ENCODE data around the gene GUCA2B. TPM values are rescaled to one million over a fixed set of nuclear protein-coding genes. Genes with fewer than 3 reads are reported as not detected.

Gene GUCA2B
- polyA plus RNA-seq, 3 donors = not detected

GRCh38 chr1:42184616-42185015 is 31.4 kb downstream of the GUCA2B start:
- no peak for DNase-seq

GRCh38 chr1:42186152-42186551 is 32.9 kb downstream of the GUCA2B start:
- no peak for DNase-seq

- DNase-seq = no peak
Measured at GRCh38 chr1:42189931-42190853, 37.0 kb downstream of the GUCA2B start.

DNA sequence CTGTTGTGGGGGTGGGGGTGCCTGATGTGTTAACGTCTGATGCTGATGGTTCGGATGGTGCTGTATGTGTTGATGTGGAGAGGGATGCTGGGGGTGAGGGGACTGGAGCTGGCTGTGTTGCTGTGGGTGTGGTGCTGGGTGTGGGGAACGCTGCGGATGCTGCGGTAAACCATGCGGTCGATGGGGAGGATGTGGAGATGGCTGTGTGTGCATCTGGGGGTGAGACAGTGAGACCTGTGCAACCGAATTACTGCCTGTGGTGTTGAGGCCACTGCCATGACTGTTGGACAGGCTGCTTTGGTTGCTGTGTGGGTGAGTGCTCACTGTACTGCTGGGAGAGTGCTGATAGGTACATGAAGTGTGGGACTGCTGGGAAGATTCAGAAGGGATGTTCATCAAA is 38.1 kb downstream of the GUCA2B start:
- no peak for DNase-seq

DNA sequence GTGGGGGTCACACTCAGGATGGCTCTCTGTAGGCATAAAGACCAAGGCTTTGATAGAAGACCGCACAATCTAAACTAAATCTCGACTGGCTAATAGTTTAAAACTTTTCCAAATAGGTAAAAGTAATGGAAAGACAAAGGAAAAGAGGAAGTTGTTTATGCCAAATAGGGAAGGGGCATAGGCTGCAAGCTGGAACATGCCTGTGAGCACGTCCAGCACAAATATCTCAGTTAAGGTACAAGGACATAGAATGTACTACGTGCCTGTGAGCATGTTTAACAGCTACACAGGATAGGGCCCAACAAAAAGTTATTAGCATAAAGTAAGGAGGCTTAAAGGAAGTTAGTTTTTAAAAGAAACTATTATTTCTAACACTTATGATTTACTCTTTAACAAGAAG is 38.9 kb downstream of the GUCA2B start:
- DNase-seq = no peak

DNA sequence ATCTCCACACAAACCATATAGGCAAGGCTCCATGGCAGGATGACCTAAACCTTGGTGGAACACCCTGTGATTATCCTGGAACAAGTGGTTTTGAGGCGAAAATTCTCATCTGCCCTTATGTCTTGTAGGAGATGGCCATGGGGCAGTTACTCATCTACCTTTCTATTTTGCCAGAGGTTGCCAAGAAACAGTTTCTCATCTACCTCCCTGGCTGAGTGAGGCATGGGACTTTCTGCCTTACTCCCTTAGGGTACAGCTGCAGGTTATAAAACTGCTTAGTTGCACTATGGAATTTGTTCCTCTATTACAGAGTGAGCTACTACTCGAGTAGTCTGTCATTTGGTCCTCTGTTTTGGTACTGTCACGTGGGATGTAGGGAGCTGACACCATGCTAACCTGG is 42.6 kb downstream of the GUCA2B start:
- DNase-seq = no peak

GRCh38 chr1:42198251-42198650 is 45.0 kb downstream of the GUCA2B start:
- DNase-seq = no peak

GRCh38 chr1:42201986-42202385 is 48.8 kb downstream of the GUCA2B start:
- no peak for DNase-seq

Other genes with a start within 250 kb of the GUCA2B start
- gene HIVEP3, start 234.5 kb upstream of the GUCA2B start, polyA plus RNA-seq (ENCODE audit: insufficient read length in 3 of 3) = 1 to 10 TPM; 3.3 to 4.0 (median 3.7) TPM
- not detected for gene GUCA2A, start 11.3 kb downstream of the GUCA2B start, polyA plus RNA-seq (ENCODE audit: insufficient read length in 3 of 3)
- 10 to 100 TPM; 35.7 to 50.6 (median 44.8) TPM for gene FOXJ3, start 181.8 kb downstream of the GUCA2B start, polyA plus RNA-seq (ENCODE audit: insufficient read length in 3 of 3)
- gene RIMKLA, start 227.4 kb downstream of the GUCA2B start, polyA plus RNA-seq (ENCODE audit: insufficient read length in 3 of 3) = under 1 TPM; 0.63 to 0.88 (median 0.73) TPM

All from renal pelvis (tissue), 4 donors.